Measurements from ENCODE around the gene UBR1.

GRCh38 chr15:42908538-42908937, 197.3 kb downstream of the UBR1 start:
- TF ChIP-seq FOS (IDR thresholded peaks at IDR 0.05; ENCODE audit: borderline replicate concordance, insufficient read depth, low read length) (no peak), CTCF (IDR thresholded peaks at IDR 0.05; ENCODE audit: extremely low read depth in 1 of 2, insufficient read depth in 1 of 2, low read depth in 1 of 2, low read length in 2 of 2) (no peak), POLR2AphosphoS5 (IDR thresholded peaks at IDR 0.05; ENCODE audit: insufficient read depth, low read depth, low read length) (no peak), POLR2A (IDR thresholded peaks at IDR 0.05; ENCODE audit: low read depth, low read length) (no peak), MYC (IDR thresholded peaks at IDR 0.05; ENCODE audit: low read depth, low read length) (no peak)
